Loucy (cell line): ENCODE results near the gene USHBP1.
"Not testable (repeated sequence)": the region's sequence is repeated elsewhere in the genome, so short reads cannot be mapped to it uniquely, and the experiment has no call there.

Experiments
- H2AFZ ChIP-seq: fragments of 200-600 bp; sonication (generic); 2 replicates; pipeline ENCODE4 v1.6.0; 2016; ENCODE audit warnings: antibody characterized with exemption, mild to moderate bottlenecking, low read length, moderate library complexity
- H3F3A ChIP-seq: fragments of 200-600 bp; 2 replicates; pipeline ENCODE4 v1.6.0; 2016; ENCODE audit warnings: antibody characterized with exemption, low read depth, mild to moderate bottlenecking
- H3K27me3 ChIP-seq: fragments of 200-600 bp; sonication (generic); 2 replicates; pipeline ENCODE4 v1.6.1; 2014; ENCODE audit warnings: low read length, mild to moderate bottlenecking; ENCODE audit not compliant: insufficient read depth, poor library complexity, severe bottlenecking
- H3K36me3 ChIP-seq: fragments of 200-600 bp; sonication (generic); 2 replicates; pipeline ENCODE4 v1.6.1; 2016; ENCODE audit warnings: low read length; ENCODE audit not compliant: insufficient read depth
- H3K4me1 ChIP-seq: fragments of 200-600 bp; sonication (generic); 2 replicates; pipeline ENCODE4 v1.5.1; 2014; ENCODE audit warnings: low read length, mild to moderate bottlenecking; ENCODE audit not compliant: insufficient read depth, poor library complexity, severe bottlenecking
- H3K4me2 ChIP-seq: fragments of 200-600 bp; sonication (generic); 2 replicates; pipeline ENCODE4 v1.6.0; 2014; ENCODE audit warnings: antibody characterized with exemption, low read length, low read depth, mild to moderate bottlenecking; ENCODE audit not compliant: poor library complexity, severe bottlenecking
- H3K4me3 ChIP-seq: fragments of 200-600 bp; sonication (generic); 2 replicates; pipeline ENCODE4 v1.5.1; 2014; ENCODE audit warnings: low read length, mild to moderate bottlenecking, mixed read lengths; ENCODE audit not compliant: poor library complexity, severe bottlenecking
- H3K79me2 ChIP-seq: fragments of 200-600 bp; sonication (generic); 2 replicates; pipeline ENCODE4 v1.6.1; 2014; ENCODE audit warnings: low read length; ENCODE audit not compliant: insufficient read depth
- H3K9ac ChIP-seq: fragments of 200-600 bp; sonication (generic); 2 replicates; pipeline ENCODE4 v1.6.0; 2014; ENCODE audit warnings: mild to moderate bottlenecking, low read depth, low read length, moderate library complexity; ENCODE audit not compliant: poor library complexity, severe bottlenecking
- H3K9me2 ChIP-seq: fragments of 200-600 bp; sonication (generic); replicated peaks from 2 replicates; pipeline ENCODE4 v1.6.1; 2016; ENCODE audit warnings: low read depth, low read length, mixed read lengths
- H3K9me3 ChIP-seq: fragments of 200-600 bp; sonication (generic); 2 replicates; pipeline ENCODE4 v1.6.1; 2014; ENCODE audit warnings: mild to moderate bottlenecking, antibody characterized with exemption, low read length, low read depth; ENCODE audit not compliant: insufficient read depth
- H4K20me1 ChIP-seq: fragments of 200-600 bp; sonication (generic); 2 replicates; pipeline ENCODE4 v1.6.0; 2014; ENCODE audit warnings: antibody characterized with exemption, low read length, mild to moderate bottlenecking; ENCODE audit not compliant: insufficient read depth, poor library complexity, severe bottlenecking
- CTCF ChIP-seq: fragments of 200-600 bp; sonication (generic); conservative IDR thresholded peaks from 2 replicates; pipeline ENCODE4 v1.5.1; 2014; ENCODE audit warnings: mild to moderate bottlenecking, antibody characterized with exemption, low read length
- EZH2phosphoT487 ChIP-seq: fragments of 200-600 bp; IDR thresholded peaks from 2 replicates; pipeline ENCODE4 v1.6.1; 2018; ENCODE audit warnings: antibody characterized with exemption, mild to moderate bottlenecking, moderate library complexity, borderline replicate concordance

USHBP1 gene

GRCh38 chr19:17279436-17279835 lies 14.9 kb upstream of the USHBP1 start:
- Histone ChIP-seq H3K4me1 (no peaks in the 10 kb centered on the region), H3K9me2 (no peaks in the 10 kb centered on the region), H3K9me3 (no peaks in the 10 kb centered on the region), H3F3A (no peaks in the 10 kb centered on the region), H3K4me3 (no peak overlapping the region), H4K20me1 (no peaks in the 10 kb centered on the region), H3K27me3 (no peaks in the 10 kb centered on the region), H2AFZ (no peak overlapping the region), H3K9ac (no peak overlapping the region), H3K4me2 (no peak overlapping the region), H3K36me3 (peaks cover 12% of the 10 kb centered on the region; the same call in 1 of the 2 replicates), H3K79me2 (no peaks in the 10 kb centered on the region)
- TF ChIP-seq EZH2phosphoT487 (no peak), CTCF (no peak)

- TF ChIP-seq CTCF (no peak), EZH2phosphoT487 (no peak)
- H4K20me1 ChIP-seq, result no peaks in the 10 kb centered on the region
- no peak overlapping the region for H3K4me2 ChIP-seq
Measured at GRCh38 chr19:17275441-17276175, 11.1 kb upstream of the USHBP1 start.

GRCh38 chr19:17274892-17275291 lies 10.3 kb upstream of the USHBP1 start:
- H3K4me3 ChIP-seq, H3F3A ChIP-seq, H3K9me2 ChIP-seq, H3K27me3 ChIP-seq, H3K9ac ChIP-seq, H3K9me3 ChIP-seq, H2AFZ ChIP-seq, H3K79me2 ChIP-seq, H3K4me1 ChIP-seq, H3K4me2 ChIP-seq, H4K20me1 ChIP-seq: not testable (repeated sequence)
- peaks cover 25% of the 10 kb centered on the region; the same call in 1 of the 2 replicates for H3K36me3 ChIP-seq

More at GRCh38 chr19:17275441-17276175, 11.1 kb upstream of the USHBP1 start:
- Histone ChIP-seq H3K4me1 (no peaks in the 10 kb centered on the region), H3K4me3 (no peak overlapping the region), H3K79me2 (no peaks in the 10 kb centered on the region), H3F3A (no peaks in the 10 kb centered on the region), H3K9me3 (no peaks in the 10 kb centered on the region), H3K9ac (no peak overlapping the region), H3K36me3 (peaks cover 25% of the 10 kb centered on the region; the same call in 1 of the 2 replicates), H2AFZ (no peak overlapping the region), H3K27me3 (no peaks in the 10 kb centered on the region), H3K9me2 (no peaks in the 10 kb centered on the region)

GRCh38 chr19:17268754-17269153 lies 4.2 kb upstream of the USHBP1 start:
- Histone ChIP-seq H3K4me3 (peak overlapping the region; percentile 38), H3K9ac (no peak overlapping the region), H3K4me1 (peaks cover 8% of the 10 kb centered on the region), H3F3A (no peaks in the 10 kb centered on the region), H3K9me2 (no peaks in the 10 kb centered on the region), H3K27me3 (no peaks in the 10 kb centered on the region), H4K20me1 (no peaks in the 10 kb centered on the region), H3K79me2 (peaks cover 20% of the 10 kb centered on the region), H3K9me3 (no peaks in the 10 kb centered on the region), H2AFZ (no peak overlapping the region), H3K4me2 (peak overlapping the region; percentile 95), H3K36me3 (peaks cover 7% of the 10 kb centered on the region; the same call in 1 of the 2 replicates)
- no peak for TF ChIP-seq EZH2phosphoT487
- no peak for TF ChIP-seq CTCF
